ENCODE data around the gene KRTAP5-5. TPM values are rescaled to one million over a fixed set of nuclear protein-coding genes. Genes with fewer than 3 reads are reported as not detected.

Gene KRTAP5-5
- polyA plus RNA-seq, 1 donor (not counting 4 experiments of a cell fraction or from before 2014, with no cell fraction given), result not detected

DNA sequence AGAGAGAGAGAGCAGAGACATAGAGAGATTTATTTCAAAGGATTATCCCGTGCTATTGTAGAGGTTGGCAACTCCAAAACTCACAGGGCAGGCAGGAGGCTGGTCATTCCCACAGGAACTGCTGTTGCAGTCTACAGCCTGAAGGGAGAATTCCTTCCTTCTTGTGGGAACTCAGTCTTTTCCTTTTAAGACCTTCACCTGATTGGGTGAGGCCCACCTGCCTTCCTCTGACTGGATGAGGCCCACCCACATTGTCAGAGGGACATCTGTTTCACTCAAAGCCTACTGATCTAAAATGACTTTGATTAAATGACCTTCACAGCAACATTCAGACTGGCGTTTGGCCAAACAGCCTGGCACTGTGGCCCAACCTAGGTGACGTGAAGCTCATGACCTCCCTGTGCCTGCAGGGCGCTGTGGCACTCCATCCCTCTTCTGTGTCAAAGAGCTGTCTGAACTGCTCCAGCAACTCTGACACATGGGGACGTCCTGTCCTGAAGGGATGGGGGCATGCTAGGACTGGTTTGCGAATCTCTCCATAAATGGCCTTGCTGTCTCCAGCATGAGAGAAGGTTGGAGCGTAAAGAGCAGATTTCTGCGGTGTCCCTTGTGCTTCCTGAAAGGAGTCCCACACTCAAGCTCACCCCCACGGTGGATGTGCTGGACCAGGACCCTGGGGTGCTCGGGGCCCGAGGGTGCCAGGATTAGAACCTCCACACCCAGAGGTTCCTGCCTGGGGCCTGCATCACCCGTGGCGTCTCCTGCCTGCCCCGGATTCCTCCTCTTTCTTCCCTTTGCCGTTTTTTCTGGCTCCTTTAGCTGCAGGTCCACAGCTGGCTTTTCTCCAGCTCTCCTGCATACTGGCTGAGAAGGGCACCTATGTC lies 20.7 kb downstream of the KRTAP5-5 start:
- Histone ChIP-seq H3K4me3 (ENCODE audit: control insufficient read depth in 2 of 3, extremely low read depth in 1 of 3, insufficient read depth in 2 of 3, low read depth in 1 of 3, low read length in 3 of 3) (no peak overlapping the region), H3K36me3 (ENCODE audit: control insufficient read depth in 2 of 2, extremely low read depth in 1 of 2, insufficient read depth in 2 of 2, low read length in 2 of 2) (no peaks in the 10 kb centered on the region), H4K20me1 (ENCODE audit: control insufficient read depth, extremely low read depth, insufficient read depth, low read length) (no peaks in the 10 kb centered on the region), H3K4me2 (ENCODE audit: control insufficient read depth, extremely low read depth, insufficient read depth, low read depth, low read length) (peak overlapping the region; percentile 36), H3K4me1 (ENCODE audit: control insufficient read depth, extremely low read depth, insufficient read depth, low read length) (peaks cover 13% of the 10 kb centered on the region), H3K27me3 (ENCODE audit: control insufficient read depth, extremely low read depth, insufficient read depth, low read length) (no peaks in the 10 kb centered on the region), H2AFZ (ENCODE audit: control insufficient read depth, low read length) (peak overlapping the region; percentile 34), H3K9ac (ENCODE audit: control insufficient read depth, extremely low read depth, insufficient read depth, low read length) (no peak overlapping the region), H3K9me3 (ENCODE audit: control insufficient read depth, low read depth, low read length) (no peaks in the 10 kb centered on the region), H3K9me1 (ENCODE audit: control insufficient read depth, extremely low read depth, insufficient read depth, low read length) (no peaks in the 10 kb centered on the region), H3K27ac (ENCODE audit: control insufficient read depth, insufficient read depth, low read length) (no peak overlapping the region), H3K79me2 (ENCODE audit: control insufficient read depth, insufficient read depth, low read length) (no peaks in the 10 kb centered on the region)
- no peak for DNase-seq (ENCODE audit: low read depth, low spot score)
- TF ChIP-seq CTCF (optimal IDR thresholded peaks at IDR 0.05 in 1 of 3, IDR thresholded peaks at IDR 0.05 in 1 of 3, conservative IDR thresholded peaks at IDR 0.05 in 1 of 3; ENCODE audit: extremely low read depth in 1 of 3, insufficient read depth in 2 of 3, low read length in 3 of 3), result no peak
- no peak for TF ChIP-seq EZH2 (IDR thresholded peaks at IDR 0.05; ENCODE audit: low read length)
- dilution Hi-C loops (cut with MboI; ENCODE audit: extremely low pct_ligation_motif_present, low sequenced_read_pairs), result no loop called here
- peak; percentile 79 for FAIRE-seq

DNA sequence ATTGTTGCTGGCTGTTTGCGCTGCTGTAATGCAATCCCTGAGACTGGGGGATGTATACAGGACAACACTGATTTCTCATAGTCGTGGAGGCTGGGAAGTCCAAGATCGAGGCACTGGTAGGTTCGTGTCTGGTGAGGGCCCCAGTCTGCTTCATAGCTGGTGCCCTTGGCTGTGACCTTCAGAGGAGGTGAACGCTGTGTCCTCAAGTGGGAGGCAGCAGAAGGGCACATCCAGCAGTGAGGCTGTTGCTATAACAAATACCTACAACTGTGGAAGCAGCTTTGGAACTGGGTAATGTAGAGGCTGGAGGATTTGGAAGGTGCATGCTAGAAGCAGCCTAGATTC lies 21.3 kb downstream of the KRTAP5-5 start:
- Histone ChIP-seq H3K36me3 (ENCODE audit: control insufficient read depth in 2 of 2, extremely low read depth in 1 of 2, insufficient read depth in 2 of 2, low read length in 2 of 2) (no peaks in the 10 kb centered on the region), H3K9me3 (ENCODE audit: control insufficient read depth, low read depth, low read length) (no peaks in the 10 kb centered on the region), H2AFZ (ENCODE audit: control insufficient read depth, low read length) (no peak overlapping the region), H3K27ac (ENCODE audit: control insufficient read depth, insufficient read depth, low read length) (no peak overlapping the region), H3K4me2 (ENCODE audit: control insufficient read depth, extremely low read depth, insufficient read depth, low read depth, low read length) (no peak overlapping the region), H3K4me3 (ENCODE audit: control insufficient read depth in 2 of 3, extremely low read depth in 1 of 3, insufficient read depth in 2 of 3, low read depth in 1 of 3, low read length in 3 of 3) (no peak overlapping the region), H3K79me2 (ENCODE audit: control insufficient read depth, insufficient read depth, low read length) (no peaks in the 10 kb centered on the region), H4K20me1 (ENCODE audit: control insufficient read depth, extremely low read depth, insufficient read depth, low read length) (no peaks in the 10 kb centered on the region), H3K9me1 (ENCODE audit: control insufficient read depth, extremely low read depth, insufficient read depth, low read length) (no peaks in the 10 kb centered on the region), H3K9ac (ENCODE audit: control insufficient read depth, extremely low read depth, insufficient read depth, low read length) (no peak overlapping the region), H3K27me3 (ENCODE audit: control insufficient read depth, extremely low read depth, insufficient read depth, low read length) (no peaks in the 10 kb centered on the region), H3K4me1 (ENCODE audit: control insufficient read depth, extremely low read depth, insufficient read depth, low read length) (peaks cover 18% of the 10 kb centered on the region)
- dilution Hi-C loops (cut with MboI; ENCODE audit: extremely low pct_ligation_motif_present, low sequenced_read_pairs), result no loop called here
- no peak for DNase-seq (ENCODE audit: low read depth, low spot score)
- no peak for FAIRE-seq
- no peak for TF ChIP-seq CTCF (optimal IDR thresholded peaks at IDR 0.05 in 1 of 3, IDR thresholded peaks at IDR 0.05 in 1 of 3, conservative IDR thresholded peaks at IDR 0.05 in 1 of 3; ENCODE audit: extremely low read depth in 1 of 3, insufficient read depth in 2 of 3, low read length in 3 of 3)
- TF ChIP-seq EZH2 (IDR thresholded peaks at IDR 0.05; ENCODE audit: low read length), result no peak
